ENCODE measurements around the gene CPSF3. TPM values are rescaled to one million over a fixed set of nuclear protein-coding genes. Genes with fewer than 3 reads are reported as not detected.

CPSF3 gene
- total RNA-seq, 1 experiment from 2014 or later = 105 TPM

DNA sequence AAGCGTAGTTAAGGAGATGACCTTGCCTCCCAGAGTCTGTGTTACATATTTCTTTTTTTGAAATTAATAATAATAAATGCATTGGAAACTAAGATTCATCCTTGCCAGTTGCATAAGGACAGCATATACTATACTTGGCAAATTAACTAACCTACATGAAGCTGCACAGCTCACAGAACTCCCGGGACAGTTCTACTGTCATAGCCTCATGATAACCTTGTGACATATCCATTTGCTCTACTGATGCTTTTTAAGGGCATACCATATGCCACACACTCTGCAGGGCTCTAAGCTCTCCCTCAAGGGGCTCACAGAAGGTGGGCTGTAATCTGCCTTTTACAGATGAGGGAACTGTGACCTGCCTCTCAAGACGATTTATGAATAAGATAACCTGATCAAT lies 3.9 kb upstream of the CPSF3 start:
- DNase-seq (ENCODE audit: low read depth) = no peak

DNA sequence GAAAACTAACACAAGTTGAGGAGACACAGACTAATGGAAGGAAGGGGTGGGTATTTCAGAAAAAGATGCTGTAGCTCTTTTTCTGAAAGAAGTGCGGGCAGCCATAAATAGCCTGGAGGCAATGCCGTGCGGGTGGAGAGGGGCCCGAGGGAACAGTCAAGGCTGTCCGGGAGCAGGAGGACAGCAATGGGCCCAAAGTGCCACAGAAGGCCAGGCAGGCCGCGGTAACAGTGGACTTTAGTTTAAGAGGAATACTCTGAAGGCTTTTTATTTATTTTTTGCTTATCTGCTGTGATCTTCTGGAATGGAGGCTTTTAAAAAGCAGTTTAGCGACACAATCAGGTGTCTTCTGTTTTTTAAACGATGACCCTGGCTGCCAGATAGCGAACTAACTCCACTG lies 3.0 kb upstream of the CPSF3 start:
- DNase-seq (ENCODE audit: low read depth) = no peak

DNA sequence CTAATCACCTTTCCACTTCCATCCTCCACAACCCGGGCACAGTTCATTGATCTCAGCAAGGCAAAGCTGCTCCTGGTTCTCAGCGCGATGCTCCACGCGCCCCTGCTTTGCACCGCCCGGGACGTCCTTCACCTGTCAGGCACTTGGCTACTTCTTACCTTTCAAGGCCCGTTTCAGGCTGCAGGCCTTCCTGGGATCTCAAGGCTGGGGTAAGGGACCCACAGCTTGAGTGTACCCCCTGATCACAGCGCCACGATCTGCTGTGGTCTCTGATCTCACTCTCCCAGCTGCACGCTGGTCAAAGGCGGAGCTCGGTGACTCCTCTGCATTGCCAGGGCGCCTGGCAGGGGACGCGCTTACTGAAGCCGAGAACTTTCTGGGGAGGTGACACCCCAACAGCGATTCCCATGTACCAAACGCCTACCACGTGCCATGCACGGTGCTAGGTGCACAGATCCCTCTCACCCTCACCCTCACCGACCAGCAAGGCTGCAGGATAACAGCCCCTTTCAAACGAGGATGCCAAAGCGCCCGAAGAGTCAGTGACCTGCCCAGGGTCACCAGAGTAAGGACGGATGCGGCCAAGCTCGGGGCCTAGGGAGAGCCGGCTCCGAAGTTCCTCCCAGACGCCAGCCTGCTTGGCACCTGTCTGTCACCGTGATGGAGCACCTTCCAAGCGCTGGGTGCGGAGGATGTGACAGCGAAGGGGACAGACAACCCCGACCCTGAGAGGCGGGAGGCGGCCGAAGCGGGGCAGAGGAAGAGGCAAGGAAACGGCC lies 944 bp upstream of the CPSF3 start:
- peak; percentile 52 for DNase-seq (ENCODE audit: low read depth)

DNA sequence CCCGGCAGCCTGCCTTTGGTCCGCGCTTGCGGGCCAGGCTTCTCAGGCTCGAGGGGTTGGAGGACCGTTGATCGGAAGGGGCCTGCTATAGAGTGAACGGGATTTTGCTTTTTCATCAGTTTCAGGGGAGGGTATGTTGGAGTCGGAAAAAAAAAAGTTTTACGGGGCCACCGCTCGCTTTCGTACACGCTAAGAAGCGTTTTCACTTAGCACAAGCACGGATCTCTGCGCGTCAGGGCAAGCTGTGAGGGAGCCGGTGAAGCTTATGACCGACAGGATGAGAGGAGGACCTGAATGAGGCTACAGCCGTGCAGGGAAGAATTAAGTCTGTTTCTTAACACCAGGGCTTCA lies 443 bp downstream of the CPSF3 start:
- peak; percentile 20 for DNase-seq (ENCODE audit: low read depth)

DNA sequence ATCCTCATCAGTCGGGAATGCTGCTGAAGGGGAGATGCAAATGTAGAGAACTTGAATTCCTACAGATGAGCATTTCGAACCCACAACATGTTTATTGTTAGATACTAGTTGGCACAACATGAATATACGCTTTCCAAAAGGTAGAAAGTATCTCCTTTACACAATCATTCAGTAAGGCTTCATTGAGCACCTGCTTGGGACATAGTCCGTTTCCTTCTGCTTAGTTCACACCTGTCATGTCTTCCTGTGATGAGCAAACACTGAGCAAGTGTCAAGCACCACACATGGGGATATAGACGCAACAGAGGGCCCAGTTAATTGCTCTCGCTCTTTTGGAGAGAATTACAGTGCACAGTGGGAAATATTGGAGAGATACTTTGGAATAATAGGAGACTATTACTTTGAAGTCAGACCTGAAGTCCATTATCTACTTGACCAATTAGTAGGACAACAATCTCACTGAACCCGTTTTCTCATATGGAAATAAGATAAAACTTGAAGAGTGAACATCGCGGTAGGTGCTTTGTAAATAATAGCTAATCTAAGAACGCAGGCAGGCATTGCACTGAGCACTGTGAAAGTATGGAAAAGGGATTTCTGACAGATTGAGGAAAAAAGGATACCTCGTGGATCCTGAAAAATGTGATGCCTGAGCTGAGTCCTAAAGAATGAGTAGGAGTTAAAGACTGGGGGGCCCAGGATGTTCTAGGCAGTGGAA lies 1.2 kb downstream of the CPSF3 start:
- no peak for DNase-seq (ENCODE audit: low read depth)

DNA sequence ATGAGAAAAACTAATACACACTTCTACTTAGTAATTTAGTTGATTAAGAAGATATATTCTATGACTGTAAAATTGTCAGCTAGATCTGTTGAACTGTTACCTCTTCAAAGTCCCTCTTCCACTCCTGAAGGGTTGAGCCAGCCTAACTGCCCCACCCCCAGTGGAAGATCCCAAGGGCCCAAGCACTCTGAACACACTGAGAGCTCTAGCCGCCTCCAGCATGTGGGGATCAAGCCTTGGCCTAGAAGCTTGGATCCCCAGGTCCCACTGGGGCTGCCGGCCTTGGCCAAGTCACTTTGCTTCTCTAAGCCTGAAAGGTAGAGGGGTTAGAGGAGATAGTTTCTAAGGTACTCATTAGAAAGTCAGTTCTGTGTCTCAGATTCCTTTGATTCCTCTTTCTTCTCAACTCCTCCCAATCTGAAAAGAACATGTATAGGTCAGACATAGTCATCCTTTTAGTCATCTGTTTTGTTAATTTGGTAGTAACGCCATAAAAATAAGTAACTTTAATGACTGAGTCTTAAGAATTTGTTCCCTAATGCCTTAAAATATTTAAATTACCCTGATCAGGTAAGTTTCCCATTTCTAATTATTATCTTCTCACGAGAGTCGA lies 5.6 kb downstream of the CPSF3 start:
- no peak for DNase-seq (ENCODE audit: low read depth)

DNA sequence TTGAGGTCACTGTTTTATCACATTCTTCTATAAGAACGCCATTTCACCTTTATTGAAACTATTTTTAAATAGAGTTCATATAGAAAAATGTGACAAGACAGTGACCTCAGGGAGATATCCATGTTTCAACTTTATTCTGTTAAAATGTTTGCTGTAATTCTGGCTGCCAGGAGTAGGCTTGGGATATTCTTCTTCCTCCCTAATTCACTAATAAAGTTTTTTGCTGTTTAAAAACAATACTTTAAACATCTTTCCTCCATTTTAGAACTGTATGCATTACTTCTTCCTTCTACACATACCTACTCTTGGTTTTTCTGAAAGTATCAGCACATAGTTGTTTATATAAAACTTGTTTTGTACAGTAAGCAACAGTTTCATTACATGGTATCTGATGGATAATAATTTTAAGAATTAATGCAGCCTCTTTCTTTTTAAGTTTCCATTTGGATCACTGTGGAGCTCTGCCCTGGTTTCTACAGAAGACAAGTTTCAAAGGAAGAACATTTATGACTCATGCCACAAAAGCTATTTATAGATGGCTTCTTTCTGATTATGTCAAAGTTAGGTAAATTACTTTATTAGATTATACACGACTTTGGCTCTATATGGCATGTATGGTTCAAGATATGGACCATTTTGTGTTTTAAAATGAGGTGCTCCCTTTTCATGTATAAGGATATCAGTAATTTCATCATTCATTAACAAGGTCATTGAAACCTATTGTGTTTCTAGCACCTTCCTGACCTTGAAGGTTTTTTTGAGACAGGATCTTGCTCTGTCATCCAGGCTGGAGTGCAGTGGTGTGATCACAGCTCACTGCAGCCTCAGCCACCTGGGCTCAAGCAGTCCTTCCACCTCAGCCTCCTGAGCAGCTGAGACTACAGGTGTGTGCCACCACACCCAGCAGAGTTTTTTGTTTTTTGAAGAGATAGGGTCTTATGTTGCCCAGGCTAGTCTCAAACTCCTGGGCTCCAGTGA lies 7.2 kb downstream of the CPSF3 start:
- DNase-seq (ENCODE audit: low read depth) = peak; percentile 34

DNA sequence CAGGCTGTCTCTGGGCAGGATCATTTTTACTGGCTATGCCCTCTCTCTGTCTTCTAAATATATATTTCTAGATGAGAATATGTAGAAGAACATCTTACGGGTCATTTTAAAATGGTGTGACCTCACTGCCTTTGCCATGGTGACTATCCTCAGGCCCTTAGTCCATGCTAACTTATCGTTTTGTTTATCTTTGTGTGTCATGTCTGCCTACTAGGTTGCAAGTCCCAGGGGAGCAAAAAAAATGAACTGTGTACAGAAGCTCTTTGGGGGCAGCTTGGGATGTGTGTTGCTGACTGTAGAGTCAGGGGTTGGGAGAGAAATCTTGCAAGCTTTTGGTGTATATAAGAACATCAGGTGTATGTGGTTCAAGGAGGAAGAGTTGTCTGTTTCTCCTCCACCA lies 11.0 kb downstream of the CPSF3 start:
- DNase-seq (ENCODE audit: low read depth) = no peak

DNA sequence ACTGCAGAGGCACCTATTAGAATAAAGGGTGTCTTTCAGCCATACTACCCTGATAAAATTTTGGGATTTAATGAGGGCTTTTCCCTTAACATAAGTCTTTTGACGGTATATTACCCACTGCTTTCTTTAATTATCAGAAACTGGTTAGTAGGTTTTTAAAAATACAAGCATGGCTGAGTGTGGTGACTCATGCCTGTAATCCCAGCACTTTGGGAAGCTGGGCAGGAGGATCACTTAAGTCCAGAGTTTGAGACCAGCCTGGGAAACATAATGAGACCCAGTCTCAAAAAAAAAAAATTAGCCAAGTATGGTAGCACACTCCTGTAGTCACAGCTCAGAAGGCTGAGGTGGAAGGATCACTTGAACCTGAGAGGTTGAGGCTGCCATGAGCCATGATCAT lies 16.1 kb downstream of the CPSF3 start:
- no peak for DNase-seq (ENCODE audit: low read depth)

DNA sequence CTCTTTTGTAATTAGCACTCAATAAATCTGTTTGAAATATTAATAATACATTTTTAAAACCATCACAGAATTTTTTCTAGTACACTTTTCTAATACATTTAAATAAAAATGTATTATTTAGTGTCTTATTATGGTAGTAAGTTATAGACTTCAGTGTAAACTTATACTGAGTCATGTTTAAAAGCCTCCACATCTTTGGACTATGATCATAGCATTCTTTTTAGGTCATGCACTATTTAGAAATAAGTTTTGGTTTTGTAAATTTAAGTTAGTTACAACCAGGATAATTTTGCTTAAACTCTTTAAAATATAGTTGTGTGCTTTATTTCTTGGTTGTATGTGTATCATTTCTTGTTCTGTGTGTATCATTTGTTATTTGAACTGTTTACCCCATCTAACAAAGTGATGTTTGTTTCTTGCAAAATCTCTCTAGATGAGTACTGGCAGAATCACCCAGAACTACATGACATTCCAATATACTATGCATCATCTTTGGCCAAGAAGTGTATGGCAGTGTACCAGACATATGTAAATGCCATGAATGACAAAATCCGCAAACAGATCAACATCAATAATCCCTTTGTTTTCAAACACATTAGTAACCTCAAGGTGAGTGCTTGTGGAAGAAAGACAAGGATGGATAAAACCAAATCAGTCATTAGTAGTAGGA lies 16.7 kb downstream of the CPSF3 start:
- no peak for DNase-seq (ENCODE audit: low read depth)

DNA sequence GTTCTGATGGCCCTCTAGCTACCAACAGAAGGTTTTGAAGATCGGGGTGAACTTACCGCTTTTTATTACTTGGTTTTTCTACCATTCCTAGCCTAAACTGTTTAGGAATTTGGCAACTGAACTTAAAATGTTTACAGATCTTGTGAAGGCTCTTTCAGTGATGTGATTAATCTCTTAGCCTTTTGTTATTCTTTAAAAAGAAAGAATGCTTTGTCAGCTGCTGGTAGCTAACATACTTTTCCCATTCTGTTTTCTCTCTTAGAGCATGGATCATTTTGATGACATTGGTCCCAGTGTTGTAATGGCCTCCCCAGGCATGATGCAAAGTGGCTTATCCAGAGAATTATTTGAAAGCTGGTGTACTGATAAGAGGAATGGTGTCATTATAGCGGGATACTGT lies 18.1 kb downstream of the CPSF3 start:
- DNase-seq (ENCODE audit: low read depth) = no peak

DNA sequence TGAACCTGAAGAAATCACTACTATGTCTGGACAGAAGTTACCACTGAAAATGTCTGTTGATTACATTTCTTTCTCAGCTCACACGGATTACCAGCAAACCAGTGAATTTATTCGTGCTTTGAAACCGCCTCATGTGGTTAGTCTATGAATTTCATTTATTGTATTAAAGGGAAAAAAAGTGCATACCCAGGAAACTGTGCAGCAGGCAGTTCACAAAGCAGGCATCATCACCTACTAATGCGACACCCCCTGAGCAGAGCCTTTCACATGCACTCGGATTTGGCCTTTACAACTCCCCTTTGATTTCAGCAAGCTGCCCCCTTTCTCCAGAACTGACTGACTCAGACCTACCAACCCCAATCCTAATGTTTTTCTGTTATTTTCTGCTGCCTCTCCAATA lies 20.1 kb downstream of the CPSF3 start:
- DNase-seq (ENCODE audit: low read depth) = no peak

DNA sequence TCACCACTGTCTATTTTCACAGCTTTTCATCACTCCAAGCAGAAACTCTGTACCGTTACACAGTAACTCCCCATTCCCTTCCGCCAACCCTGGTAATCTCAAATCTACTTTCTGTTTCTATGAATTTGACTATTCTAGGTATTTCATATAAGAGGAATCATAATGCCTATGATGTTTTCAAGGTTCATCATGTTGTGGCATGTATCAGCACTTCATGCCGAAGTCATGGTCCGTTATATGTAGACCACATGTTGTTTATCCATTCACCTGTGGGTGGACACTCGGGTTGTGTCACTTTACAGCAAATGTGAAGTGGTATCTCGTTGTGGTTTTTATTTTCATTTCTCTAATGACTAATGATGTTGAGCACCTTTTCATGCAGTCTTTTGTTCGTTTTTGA lies 21.6 kb downstream of the CPSF3 start:
- no peak for DNase-seq (ENCODE audit: low read depth)

DNA sequence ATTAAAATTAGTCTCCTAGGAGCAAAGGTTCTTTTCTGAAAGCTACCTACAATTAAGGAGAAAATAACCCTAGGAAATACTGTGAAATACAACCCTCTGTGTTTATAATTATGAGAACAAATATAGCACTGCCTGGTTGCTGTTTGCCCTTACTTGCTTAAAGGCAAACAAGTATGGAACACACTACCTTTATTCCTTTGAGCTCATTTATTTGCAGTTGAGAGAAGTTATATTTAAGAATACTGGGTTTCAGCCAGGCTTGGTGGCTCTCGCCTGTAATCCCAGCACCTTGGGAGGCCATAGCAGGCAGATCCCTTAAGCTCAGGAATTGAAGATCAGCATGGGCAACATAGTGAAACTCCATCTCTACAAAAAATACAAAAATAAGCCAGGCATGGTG lies 27.8 kb downstream of the CPSF3 start:
- no peak for DNase-seq (ENCODE audit: low read depth)

DNA sequence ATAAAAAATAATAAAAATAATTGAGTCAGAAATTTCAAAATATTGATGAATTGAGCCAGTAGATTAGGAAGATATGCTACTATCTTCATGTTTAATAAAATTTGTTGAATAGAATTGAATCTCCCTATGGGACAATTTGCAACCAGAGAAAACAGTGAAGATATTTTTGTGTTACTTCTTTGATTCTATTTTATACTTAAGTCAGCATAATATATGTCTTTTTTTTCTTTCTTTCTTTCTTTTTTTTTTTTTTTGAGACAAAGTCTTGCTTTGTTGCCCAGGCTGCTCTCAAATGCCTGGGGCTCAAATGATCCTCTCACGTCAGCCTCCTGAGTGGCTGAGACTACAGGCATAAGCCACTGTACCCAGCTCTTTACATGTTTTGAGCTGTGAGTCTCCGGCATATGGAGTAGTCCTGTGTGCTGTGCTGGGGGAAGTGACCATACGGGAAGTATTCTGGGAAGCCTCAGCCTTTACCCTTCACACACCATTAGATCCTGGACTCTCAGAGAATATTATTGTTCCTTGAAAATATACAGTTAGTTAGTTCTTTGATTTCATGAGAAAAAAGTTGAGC lies 37.1 kb downstream of the CPSF3 start:
- DNase-seq (ENCODE audit: low read depth) = peak; percentile 39

DNA sequence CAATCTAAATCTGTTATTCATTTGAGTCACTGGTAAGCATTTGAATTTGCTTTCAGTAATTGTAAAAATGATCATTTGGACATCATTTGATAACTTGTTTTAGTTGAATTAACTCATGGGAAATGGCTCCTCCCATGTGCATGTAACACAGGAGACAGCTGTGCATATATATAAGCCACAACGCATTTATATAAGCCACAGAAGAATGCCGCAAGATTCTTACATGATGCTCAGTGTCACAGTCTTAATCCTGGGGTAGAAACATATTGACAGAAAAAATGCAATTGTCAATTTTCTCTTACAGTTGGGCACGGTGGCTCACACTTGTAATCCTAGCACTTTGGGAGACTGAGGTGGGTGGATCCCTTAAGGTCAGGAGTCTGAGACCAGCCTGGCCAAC lies 37.6 kb downstream of the CPSF3 start:
- DNase-seq (ENCODE audit: low read depth) = no peak

DNA sequence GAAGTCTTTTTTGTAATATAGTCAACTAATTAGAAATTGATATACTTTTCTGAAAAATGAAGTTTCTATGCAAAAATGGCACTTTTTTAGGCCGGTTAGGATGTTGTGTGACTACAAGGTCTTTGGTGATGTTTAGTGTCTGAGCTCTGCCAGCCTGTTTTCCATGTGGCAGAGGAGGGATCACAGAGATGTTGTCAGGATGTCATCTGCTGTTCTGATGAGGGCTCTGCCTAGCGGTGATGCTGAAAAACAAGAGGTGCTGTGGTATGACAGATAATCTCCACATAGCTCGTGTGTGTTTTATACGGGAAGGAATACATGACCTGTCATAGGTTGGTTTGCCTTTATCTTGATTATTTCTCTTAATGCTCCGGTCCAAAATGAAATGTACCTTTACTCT lies 38.9 kb downstream of the CPSF3 start:
- DNase-seq (ENCODE audit: low read depth) = no peak

DNA sequence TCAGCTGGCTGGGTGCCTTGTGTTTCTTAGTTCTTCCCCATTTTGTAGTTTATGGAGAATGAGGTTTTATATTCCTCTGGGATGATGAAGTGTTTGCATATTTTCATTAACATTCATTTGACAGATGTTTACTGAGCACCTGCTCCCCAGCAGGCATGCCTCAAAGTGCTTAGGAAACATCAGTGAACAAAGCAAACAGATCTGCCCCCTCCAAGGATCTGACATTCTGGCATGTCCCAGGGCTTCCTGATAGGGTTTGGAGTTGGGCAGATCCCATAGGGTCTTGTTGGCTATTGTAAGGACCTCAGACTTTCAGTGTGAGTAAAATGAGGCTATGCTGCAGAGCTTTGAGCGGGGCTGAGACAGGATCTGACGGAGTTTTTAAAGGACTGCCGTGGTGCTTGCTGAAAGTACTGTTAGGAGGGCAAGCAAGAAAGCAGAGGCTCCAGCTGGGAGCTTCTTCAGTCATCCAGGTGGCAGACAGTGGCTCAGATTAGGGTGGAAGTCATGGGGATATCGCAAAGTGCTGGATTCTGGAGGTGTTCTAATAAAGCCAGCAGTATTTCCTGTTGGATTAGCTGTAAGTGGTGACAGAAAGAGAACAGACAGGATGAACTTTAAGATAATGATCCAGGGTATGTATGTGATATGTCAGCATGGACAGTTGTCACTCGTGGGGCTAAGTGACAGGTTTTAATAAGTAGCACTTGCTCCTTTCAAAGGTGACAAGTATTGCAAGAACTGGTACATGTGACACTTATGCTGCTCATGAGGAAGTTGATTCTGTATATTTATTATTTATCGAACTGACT lies 39.6 kb downstream of the CPSF3 start:
- DNase-seq (ENCODE audit: low read depth) = no peak

DNA sequence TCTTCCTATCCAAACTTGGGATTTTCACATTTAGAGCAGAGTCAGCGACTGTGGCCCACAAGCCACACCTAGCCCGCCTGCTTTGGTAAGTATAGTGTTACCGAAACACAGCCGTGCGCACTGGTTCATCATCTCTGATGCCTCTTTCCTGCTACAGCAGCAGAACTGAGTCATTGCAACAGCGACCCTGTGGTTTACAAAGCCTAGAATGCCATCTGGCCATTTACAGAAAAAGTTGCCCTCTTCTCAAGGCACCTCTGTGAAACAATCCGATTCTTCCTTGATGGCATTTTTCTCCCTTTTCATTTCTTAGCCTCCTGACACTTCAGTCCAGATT lies 40.2 kb downstream of the CPSF3 start:
- peak; percentile 50 for DNase-seq (ENCODE audit: low read depth)

DNA sequence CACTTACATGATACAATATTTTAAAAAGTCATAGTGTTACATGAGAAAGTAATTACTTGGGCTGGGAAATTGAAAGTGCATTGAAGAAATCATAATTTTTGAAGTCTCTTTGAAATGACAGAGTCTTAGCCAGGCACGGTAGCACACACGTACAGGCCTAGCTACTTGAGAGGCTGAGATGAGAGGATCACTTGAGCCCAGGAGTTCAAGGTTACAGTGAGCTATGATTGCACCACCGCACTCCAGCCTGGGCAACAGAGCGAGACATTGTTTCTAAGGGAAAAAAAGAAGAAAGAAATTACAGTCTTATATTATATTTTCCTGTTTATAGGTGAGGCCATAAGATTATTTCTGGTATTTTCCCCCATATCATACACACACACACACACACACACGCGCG lies 41.7 kb downstream of the CPSF3 start:
- DNase-seq (ENCODE audit: low read depth) = no peak

Data from RPMI7951 (cell line).